Neural cell (in vitro differentiated cells): ENCODE data around the gene LRCH1.

ENCODE experiments used
- EP300 ChIP-seq: fragments of 450-650 bp; conservative IDR thresholded peaks from 2 replicates; pipeline ENCODE4 v1.6.1; 2014; ENCODE audit warnings: antibody characterized with exemption, mild to moderate bottlenecking, moderate library complexity; ENCODE audit not compliant: poor library complexity, severe bottlenecking
- EZH2 ChIP-seq: fragments of 200-600, 300-800 bp; shearing (Covaris generic), sonication (generic); IDR thresholded peaks from 2 replicates; pipeline ENCODE4 v1.6.1; 2014; ENCODE audit warnings: antibody characterized with exemption, low read length, borderline replicate concordance, mild to moderate bottlenecking; ENCODE audit not compliant: insufficient read depth, poor library complexity, severe bottlenecking
- MXI1 ChIP-seq: fragments of 450-650 bp; conservative IDR thresholded peaks from 2 replicates; pipeline ENCODE4 v1.6.1; 2014; ENCODE audit warnings: antibody characterized with exemption, mild to moderate bottlenecking; ENCODE audit not compliant: poor library complexity, severe bottlenecking
- POLR2AphosphoS5 ChIP-seq: IDR thresholded peaks from 2 replicates; pipeline ENCODE4 v1.6.1; 2012
- RAD21 ChIP-seq: fragments of 450-650 bp; conservative IDR thresholded peaks from 2 replicates; pipeline ENCODE4 v1.6.1; 2014; ENCODE audit warnings: antibody characterized with exemption, mild to moderate bottlenecking, moderate library complexity
- SMC3 ChIP-seq: fragments of 450-650 bp; conservative IDR thresholded peaks from 2 replicates; pipeline ENCODE4 v1.6.1; 2014; ENCODE audit warnings: antibody characterized with exemption, mild to moderate bottlenecking, moderate library complexity; ENCODE audit not compliant: poor library complexity
- TAF1 ChIP-seq: IDR thresholded peaks from 2 replicates; pipeline ENCODE4 v1.6.1; 2012; ENCODE audit warnings: low read depth
- TF ChIP-seq, protein P1 (sequence below): fragments of 450-650 bp; IDR thresholded peaks from 2 replicates; pipeline ENCODE4 v1.5.1; 2014; ENCODE audit warnings: antibody characterized with exemption, mild to moderate bottlenecking, moderate library complexity; ENCODE audit not compliant: poor library complexity, severe bottlenecking
- TF ChIP-seq, protein P2 (sequence below): IDR thresholded peaks from 2 replicates; pipeline ENCODE4 v1.6.1; 2012; ENCODE audit warnings: borderline replicate concordance

DNA sequence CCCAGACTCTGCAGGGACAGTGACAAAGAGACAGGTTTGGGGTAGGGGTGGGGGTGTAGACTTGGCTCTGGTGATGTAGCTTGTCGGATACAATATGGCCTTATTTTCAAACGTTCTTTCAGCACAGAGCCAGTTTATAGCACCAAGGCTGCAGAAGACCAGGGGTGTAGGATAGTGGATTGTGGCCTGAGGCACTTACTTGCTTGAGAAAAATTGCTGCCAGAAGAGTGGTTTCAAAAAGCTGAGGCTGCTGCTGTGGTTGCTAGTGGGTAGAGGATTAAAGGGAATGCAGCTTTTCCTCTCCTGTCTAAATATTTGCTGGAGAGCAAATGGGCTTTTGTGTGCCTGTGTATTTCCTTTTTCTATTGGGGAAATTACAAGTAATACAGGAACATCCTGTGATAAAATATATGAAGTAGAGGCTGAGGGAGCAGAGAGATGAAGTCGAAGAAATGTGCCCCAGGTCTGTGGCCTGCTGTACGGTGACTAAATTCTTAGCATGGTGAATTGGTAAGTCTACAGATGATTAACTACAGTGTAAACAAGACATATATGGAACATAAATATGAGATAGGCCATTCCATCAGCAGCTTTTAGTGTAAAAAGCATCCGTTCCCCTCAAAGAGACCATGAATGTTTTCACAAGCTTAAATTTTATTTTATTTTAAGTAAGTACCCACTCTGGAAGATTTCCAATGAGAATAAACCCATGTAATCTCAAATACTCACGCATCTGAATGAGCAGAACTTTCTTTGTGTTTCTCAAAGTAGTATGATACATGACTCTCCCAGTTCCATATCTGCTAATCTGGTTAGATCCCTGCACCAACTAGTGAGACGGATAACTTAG, 112.9 kb downstream of the LRCH1 start:
- TF ChIP-seq, protein P1, sequence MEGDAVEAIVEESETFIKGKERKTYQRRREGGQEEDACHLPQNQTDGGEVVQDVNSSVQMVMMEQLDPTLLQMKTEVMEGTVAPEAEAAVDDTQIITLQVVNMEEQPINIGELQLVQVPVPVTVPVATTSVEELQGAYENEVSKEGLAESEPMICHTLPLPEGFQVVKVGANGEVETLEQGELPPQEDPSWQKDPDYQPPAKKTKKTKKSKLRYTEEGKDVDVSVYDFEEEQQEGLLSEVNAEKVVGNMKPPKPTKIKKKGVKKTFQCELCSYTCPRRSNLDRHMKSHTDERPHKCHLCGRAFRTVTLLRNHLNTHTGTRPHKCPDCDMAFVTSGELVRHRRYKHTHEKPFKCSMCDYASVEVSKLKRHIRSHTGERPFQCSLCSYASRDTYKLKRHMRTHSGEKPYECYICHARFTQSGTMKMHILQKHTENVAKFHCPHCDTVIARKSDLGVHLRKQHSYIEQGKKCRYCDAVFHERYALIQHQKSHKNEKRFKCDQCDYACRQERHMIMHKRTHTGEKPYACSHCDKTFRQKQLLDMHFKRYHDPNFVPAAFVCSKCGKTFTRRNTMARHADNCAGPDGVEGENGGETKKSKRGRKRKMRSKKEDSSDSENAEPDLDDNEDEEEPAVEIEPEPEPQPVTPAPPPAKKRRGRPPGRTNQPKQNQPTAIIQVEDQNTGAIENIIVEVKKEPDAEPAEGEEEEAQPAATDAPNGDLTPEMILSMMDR, result no peak
- TF ChIP-seq POLR2AphosphoS5, result no peak
- no peak for TF ChIP-seq EP300
- no peak for TF ChIP-seq TAF1
- no peak for TF ChIP-seq EZH2
- TF ChIP-seq, protein P2, sequence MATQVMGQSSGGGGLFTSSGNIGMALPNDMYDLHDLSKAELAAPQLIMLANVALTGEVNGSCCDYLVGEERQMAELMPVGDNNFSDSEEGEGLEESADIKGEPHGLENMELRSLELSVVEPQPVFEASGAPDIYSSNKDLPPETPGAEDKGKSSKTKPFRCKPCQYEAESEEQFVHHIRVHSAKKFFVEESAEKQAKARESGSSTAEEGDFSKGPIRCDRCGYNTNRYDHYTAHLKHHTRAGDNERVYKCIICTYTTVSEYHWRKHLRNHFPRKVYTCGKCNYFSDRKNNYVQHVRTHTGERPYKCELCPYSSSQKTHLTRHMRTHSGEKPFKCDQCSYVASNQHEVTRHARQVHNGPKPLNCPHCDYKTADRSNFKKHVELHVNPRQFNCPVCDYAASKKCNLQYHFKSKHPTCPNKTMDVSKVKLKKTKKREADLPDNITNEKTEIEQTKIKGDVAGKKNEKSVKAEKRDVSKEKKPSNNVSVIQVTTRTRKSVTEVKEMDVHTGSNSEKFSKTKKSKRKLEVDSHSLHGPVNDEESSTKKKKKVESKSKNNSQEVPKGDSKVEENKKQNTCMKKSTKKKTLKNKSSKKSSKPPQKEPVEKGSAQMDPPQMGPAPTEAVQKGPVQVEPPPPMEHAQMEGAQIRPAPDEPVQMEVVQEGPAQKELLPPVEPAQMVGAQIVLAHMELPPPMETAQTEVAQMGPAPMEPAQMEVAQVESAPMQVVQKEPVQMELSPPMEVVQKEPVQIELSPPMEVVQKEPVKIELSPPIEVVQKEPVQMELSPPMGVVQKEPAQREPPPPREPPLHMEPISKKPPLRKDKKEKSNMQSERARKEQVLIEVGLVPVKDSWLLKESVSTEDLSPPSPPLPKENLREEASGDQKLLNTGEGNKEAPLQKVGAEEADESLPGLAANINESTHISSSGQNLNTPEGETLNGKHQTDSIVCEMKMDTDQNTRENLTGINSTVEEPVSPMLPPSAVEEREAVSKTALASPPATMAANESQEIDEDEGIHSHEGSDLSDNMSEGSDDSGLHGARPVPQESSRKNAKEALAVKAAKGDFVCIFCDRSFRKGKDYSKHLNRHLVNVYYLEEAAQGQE, result no peak
- no peak for TF ChIP-seq MXI1
- no peak for TF ChIP-seq RAD21
- TF ChIP-seq SMC3, result no peak
